ENCODE measurements around the gene KCNQ4.

KCNQ4 gene

DNA sequence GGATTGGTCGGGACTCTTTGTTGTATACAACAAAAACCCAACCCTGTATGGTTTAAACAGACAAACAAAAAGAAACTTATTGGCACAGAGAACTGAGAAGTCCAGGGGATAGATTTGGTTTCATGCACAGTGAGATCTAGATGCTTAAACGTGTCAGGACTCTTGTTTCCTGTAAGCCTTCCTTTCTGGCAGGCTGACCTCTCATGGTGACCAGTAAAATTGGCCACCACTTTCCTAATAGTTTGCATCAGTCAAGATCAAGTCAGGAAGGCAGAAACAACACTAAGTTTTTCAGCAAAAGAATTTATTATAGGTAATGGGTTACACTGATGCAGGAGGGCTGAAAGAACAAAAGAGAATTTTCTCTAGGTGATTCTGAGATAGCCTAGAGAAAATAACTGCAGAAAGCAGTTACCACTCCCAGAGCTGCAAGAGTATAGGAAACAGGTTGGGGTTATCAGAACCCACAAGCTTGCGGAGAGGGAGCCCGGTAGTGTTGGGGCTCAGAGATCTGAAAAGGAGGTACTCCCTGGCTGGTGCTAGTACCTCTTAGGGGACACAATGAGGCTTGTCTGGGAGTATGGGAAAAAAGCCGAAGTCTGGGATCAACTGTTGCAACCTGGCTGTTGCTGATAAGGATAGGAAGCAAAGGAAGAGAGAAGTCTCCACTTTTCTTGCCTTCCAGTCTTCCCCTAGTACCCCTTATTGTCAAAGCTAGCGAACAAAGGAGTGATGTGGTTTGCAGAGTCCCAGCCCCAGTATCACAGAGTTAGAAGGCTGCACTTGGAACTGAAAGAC, 57.1 kb downstream of the KCNQ4 start:
- peak; percentile 99 for DNase-seq (ENCODE audit: low read depth)

DNA sequence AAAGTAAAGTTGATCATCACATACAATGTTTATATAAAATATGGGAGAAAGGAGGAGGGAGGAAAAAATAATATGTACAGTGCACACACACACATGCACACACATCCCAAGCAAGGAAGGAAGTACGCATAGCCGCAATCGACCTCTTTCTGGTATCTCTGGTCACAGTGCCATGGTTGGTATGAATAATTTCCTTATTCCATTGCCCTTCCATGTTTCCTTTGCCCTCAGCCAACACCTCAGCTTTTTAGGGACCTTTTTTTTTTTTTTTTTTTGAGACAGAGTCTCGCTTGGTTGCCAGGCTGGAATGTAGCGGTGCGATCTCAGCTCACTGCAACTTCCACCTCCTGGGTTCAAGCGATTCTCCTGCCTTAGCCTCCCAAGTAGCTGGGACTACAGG, 58.0 kb downstream of the KCNQ4 start:
- no peak for DNase-seq (ENCODE audit: low read depth)

DNA sequence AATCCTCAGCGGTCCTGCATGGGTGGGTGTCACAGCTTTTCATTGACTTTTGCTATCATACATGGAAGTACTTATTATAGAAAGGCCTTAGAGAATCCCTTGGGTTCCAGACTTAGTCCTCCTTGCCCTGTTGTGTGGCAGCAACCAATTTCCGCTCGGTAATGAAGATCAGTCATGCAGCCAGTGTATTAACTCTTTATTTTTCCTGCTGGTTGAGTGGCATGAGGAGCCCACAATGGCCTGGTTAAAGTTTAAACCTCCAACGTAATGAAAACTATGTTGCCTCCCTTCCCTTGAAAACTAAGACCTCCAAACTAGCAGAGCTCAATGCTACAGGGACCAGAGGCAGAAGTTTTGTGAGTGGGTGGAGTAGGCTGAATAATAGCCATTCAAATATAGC, 58.6 kb downstream of the KCNQ4 start:
- DNase-seq (ENCODE audit: low read depth), result no peak

DNA sequence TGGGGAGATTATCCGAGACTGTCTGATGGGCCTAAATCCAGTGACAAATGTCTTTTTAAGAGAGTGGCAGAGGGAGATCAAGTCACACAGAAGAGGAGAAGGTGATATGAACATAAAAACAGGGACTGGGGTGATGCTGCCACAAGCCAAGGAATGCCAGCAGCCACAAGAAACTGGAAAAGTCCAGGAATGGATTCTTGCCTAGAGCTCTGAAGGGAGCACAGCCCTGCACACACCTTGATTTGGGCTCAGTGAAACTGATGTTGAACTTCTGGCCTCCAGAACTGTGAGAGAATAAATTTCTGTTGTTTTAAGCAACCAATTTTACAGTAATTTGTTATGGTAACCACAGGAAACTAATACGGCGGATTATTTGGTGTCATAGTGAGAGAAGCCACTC, 59.1 kb downstream of the KCNQ4 start:
- DNase-seq (ENCODE audit: low read depth), result no peak

DNA sequence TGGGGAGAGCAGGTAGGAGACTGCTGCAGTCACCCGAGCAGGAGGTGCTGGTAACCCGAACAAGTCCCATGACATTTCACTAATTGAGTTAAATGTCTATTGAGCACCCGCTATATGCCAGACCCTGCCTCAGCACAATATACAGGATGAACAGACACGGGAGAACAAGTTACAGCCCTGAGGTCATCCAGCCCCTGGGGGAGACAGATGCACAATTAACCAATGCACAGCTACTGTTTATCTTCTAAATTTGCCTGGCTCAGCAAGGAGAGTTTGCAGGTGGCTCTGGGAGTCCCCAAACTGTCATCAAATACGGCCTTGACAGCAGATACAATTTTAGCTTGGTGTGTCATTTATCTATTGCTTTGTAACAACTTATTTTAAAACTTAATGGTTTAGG, 60.5 kb downstream of the KCNQ4 start:
- no peak for DNase-seq (ENCODE audit: low read depth)

DNA sequence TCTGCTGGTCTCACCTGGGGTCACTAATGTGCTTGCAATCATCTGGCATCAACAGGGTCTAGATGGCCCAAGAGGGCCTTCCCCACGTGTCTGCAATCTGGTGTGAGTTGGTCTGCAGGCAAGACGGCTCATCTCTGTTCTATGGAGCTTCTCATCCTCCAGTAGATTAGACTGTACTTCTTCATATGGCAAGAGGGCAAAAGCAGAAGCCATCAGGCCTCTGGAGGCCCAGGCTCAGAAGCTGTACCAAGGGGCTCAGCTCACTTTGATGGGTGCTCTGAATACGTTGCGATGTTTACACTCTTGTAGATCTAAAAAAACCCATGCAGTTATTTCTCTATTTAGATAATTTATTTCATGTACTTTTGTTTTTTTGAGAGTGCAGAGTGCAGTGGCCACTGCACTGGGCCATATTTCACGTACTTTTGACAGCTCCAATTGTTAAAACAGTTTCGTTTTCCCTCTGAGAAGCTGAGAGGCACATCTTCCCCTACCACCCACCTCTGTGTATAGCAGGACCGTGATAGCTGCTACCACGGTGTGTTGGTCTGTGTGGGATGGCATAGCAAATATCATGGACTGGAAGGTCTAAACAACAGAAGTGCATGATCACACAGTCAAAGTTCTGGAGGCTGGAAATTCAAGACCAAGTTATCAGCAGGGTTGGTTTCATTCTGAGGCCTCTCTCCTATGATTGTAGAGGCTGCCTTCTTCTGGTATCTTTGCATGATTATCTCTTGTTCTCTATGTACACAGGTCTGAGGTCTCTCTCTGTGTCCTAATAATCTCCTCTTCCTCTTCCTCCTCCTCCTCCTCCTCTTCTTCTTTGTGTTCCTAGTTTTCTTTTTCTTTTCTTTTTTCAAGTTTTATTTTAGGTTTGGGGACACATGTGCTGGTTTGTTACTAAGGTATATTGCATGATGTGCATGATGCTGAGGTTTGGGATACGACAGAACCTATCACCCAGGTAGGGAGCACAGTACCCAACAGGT, 61.6 kb downstream of the KCNQ4 start:
- DNase-seq (ENCODE audit: low read depth), result no peak

DNA sequence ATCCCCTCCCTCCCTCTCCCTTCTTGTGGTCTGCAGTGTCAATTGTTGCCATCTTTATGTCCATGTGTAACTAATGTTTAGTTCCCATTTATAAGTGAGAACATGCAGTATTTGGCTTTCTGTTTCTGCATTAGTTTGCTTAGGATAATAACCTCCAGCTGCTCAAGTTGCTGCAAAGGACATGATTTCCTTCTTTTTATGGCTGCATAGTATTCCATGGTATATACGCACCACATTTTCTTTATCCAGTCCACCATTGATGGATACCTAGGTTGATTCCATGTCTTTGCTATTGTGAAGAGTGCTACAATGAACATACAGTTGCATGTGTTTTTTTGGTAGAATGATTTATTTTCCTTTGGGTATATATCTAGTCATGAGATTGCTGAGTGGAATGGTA, 62.3 kb downstream of the KCNQ4 start:
- DNase-seq (ENCODE audit: low read depth), result no peak

DNA sequence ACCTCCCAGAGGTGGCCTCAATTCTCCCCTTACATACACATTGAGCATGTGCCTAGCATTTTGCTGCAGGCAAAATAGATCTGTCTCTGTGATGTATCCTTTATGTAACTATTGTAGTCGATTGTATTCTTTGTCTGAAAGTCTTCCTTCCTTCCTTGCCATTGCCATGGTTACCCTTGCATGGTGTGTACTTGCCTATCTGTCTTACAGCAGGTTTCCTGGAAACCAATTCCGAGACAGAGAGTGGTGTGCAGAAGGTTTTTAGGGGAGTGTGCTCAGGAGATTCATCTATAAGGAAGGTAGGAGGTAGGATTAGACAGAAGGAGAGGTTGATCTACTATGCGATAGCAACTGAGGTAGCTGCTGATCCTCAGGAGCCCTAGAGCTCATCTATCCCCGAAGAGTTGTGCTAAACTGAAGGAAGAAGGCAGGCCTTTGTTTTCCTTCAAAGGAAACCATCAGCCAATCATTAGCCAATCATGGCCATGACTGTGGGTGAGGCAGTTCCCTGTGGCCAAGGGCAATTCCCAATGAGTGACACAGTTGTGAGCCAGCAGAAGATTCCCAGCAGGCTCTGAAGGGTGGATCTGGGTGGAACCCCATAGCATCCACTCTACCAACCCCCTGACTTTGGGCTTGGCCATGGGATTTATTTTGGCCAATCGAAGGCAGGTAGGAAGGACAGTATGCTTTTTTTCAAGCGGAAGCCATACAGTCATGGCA, 63.6 kb downstream of the KCNQ4 start:
- DNase-seq (ENCODE audit: low read depth), result peak; percentile 70

DNA sequence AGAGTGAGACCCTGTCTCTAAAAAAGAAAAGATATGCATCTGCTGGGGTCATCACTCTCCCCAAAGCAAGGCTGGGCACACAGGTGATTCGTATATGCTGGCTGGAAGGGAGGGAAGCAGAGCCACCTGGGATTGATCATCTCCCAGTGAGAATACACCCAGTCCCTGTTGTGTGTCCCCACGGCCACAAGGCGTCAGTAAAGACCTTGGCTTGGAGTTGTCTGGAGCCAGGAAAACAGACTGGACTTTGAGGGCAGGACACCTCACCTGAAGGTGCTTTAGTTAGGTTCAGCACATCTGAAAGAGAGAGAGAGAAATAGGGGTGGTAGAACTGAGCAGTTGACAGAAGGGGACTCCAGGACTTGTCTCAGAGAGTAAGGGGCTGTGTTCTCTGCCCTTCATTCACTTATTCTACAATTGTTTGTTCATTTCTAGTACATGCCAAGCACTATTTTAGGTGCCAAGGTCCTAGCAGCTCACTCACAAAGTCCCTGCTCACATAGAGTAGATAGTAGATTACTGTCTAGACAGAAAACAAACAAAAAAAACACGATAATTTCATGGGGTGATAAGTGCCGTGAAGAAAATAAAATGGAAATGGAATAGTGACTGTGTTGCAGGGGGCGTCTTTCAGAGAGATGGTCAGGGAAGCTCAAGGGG, 65.1 kb downstream of the KCNQ4 start:
- no peak for DNase-seq (ENCODE audit: low read depth)

DNA sequence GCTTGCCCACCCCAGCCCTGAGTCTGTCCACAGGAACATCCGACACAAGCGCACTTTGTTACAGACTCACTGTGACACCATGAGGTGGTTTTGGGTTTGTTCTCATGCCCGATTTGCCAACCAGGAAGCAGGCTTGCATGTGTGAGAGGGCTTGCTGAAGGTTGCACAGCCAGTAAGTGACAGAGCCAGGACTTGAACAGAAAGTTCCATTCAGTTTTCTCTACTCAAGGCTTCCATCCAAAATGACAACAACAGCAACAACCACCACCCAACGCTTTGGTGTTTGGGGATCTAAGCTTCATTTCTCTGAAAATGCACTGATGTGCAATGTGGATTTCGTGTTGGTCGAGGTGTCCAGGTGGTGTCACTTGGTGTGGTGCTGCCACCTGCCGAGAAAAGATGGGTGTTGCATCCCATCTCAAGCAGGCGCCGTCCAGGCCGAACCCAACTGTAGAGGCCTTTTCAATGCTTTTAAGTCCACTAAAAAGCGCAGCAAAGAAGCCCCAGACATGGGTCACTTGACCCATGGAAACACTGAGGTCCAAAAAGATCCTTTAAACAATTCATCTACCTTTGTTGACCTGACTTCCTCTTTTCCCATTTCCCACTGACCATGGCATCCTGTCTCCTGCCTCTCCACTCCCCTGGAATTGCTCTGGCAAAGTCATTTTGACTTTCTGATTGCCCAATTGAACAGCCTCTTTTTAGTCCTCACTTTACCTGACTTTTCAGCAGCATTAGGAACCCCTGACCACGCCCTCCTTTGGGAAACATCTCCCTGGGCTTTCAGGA, 66.4 kb downstream of the KCNQ4 start:
- no peak for DNase-seq (ENCODE audit: low read depth)

DNA sequence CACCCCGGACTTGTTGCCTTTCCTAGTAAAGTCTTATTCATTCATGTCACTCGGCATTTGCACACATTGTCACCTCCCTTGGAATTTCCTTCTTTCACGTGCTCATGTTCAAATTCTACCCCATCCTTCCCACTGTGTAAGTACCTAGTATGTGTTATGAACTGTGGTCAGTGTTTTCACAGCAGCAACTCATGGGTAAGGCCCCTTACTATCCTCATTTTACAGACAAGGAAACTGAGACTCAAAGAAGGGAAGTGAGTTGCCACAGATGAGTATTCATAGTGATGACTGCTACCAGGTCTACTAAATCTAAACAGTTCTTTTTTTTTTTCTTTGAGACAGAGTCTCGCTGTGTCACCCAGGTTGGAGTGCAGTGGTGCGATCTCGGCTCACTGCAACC, 68.1 kb downstream of the KCNQ4 start:
- no peak for DNase-seq (ENCODE audit: low read depth)

DNA sequence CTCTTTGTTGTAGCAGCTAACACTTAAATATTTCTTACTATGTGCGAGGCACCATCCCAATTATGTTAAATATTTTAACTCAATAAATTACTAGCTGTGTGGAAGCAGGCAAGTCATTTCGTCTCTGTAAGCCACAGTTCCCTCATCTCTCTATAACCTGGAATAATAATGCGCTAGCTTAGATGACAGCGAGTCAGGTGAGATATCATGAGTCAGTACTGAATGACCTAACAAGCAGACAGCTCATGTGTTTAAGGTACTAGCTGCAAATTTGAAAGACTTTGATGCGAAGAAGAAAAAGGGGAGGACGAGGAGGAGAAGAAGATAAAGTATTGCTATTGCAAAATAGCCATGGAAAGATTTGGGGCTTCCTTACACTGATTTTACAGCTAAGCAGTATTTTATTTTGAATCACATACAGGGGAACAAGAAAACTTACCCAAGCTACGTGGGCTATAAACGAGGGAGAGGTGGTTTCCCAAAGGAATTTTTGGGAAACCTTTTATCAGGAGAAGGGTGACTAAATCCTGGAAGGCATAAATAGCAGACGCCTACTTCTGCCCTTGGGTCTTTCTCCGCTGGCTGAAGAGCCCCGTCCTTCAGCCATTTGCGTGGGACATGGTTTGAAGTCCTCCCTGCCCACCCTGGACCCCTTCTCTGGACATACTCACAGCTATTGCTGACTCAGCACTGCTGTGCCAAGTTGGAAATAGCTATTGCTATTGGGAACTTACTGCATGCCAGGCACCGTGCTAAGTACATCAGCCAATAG, 69.7 kb downstream of the KCNQ4 start:
- no peak for DNase-seq (ENCODE audit: low read depth)

DNA sequence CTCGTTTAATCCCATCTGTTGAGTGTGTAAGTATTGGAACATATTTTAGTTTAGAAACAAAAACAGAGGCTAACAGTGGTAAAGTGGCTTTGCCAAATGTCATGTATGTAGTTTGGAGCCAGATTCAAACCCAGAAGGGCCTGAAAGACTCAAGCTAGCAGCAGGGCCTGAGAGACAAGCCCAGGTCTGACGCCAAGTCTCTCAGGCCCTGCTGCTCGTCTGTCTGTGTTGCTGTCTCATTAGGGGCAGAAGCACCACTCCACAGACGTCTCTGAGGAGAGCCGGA, 70.2 kb downstream of the KCNQ4 start:
- no peak for DNase-seq (ENCODE audit: low read depth)

DNA sequence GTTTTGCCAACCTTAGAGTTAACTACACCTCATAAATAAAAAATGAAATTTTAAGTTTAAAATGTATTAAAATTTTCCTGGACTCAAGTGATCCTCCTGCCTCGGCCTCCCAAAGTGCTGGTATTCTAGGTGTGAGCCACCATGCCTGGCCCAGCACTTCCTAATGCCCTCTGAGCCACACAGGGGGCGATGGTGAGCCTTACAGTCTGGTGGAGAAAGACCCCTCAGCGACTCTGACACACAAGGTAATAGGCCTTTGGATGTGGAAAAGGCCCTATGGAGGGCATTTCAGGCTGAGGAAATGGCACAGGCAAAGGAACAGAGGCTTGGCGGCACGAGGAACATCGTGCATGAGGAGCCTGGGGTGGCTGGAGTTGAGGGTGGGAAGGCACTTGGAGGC, 71.9 kb downstream of the KCNQ4 start:
- no peak for DNase-seq (ENCODE audit: low read depth)

DNA sequence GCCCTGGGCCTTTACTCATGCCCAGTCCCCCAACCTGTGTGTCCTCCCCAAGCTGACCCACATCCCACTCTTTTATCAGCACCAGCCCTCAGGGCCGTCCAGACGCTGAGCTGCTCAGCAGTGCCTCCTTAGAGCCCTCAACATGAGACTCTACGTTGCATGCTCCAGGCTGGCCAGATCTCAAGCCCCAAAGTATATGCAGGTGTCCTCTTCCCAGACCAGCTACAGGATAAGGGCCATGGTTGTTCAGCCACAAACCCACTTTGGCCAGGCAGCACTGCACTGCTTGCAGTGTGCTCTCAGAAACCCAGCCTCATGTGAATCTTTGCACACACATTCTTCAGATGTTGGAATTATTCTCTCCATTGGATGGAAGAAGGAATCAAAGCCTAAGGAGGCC, 72.5 kb downstream of the KCNQ4 start:
- no peak for DNase-seq (ENCODE audit: low read depth)

DNA sequence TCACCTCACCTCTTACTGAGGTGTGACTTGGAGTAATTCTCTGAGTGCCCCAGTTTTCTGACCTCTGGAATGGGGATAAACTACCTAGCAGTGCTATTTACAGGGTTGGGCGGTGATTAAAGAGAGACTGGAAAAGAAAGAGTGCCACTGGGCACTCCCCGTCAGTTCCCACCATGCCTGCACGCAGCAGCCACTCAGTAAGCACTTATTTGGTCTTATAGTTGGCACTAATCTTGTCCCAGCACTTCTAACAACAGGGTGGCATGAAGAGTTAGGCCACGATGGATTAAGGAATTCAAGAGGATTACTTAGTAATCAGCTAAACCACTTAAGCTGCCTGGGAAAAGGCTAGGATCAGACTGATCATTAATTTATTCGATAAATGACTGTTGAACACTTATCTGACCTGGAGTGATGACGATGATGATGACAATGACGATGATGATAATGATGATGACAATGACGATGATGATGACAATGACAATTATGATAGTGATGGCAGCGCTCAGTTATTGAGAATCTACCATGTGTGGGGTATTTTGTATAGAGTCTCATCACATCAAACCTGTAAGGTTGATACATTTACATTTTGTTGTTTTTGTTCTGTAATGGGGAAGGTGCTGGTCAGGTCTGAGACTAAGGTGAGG, 73.2 kb downstream of the KCNQ4 start:
- no peak for DNase-seq (ENCODE audit: low read depth)

DNA sequence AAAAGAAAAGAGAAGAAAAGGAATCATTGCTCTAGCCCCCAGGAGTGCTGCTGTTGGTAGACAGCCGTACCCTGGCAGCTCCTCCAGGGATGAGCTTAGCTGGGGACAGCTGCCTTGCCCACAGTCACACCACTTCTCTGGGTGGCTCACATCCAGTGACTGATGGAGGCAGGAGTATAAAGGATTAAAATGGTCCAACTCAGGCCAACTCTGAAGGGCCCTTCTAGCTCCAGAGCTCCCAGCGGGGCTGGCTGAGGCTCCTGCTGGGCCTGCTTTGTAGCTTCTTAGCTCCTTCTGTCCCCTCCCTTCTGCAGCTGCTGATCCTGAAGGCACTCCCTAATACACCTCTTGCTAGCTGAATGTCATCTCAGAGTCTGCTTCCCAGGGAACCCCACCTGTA, 74.2 kb downstream of the KCNQ4 start:
- DNase-seq (ENCODE audit: low read depth), result no peak

DNA sequence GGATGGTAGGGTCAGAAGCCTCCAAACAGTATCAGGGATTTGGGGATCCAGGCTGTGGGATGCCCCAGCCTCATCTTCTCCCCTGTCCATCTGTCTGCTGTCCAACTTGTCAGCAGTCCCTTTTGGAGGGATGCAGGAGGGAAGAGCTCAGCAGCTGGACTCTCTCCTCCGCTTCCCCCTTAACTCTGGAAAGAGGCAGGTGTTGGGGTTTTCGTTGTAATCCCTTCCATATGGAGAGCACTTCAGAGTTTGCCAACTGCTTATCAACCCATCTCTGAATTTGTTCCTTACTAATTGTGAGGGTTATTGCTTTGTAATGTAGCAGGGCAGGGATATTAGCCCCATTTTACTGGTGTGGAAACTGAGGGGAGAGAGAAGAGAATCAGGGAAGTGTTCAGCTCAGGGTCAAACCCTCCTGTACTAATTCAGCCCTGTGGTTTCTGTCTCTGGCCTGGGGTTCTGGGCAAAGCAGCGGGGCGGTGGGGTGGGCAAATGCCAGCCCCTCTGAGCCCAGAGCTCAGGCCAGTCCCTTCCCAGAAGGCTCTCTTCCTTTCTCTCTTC, 75.3 kb downstream of the KCNQ4 start:
- no peak for DNase-seq (ENCODE audit: low read depth)

DNA sequence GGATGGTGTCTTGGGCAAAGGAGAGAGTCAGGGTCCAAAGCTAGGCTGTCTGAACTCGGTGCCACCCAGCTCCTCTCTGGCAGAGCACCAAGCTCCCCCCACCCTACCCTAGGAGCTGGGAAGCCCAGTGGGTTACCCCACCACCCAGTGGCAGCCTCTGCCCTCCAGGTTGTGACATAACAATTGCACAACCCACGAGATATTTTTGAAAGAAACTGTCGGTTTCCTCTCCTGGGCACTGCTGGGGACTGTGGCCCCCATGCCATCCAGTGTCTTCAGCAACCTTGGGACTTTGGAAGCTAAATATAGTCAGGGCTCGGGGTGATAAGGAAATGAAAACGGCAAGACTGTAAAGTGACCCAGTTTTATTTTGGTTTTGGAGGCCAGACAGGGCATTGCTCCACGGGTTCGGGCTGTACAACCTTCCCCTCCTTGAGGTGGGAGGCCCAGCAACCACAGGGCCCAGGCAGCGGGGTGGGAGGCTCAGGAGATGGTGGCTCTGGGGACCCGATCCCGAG, 77.2 kb downstream of the KCNQ4 start:
- DNase-seq (ENCODE audit: low read depth), result no peak
